ENCODE measurements around the gene LIN9. TPM values are rescaled to one million over a fixed set of nuclear protein-coding genes. Genes with fewer than 3 reads are reported as not detected.

LIN9 gene
- total RNA-seq, 1 donor from 2014 or later = 2.1 TPM

DNA sequence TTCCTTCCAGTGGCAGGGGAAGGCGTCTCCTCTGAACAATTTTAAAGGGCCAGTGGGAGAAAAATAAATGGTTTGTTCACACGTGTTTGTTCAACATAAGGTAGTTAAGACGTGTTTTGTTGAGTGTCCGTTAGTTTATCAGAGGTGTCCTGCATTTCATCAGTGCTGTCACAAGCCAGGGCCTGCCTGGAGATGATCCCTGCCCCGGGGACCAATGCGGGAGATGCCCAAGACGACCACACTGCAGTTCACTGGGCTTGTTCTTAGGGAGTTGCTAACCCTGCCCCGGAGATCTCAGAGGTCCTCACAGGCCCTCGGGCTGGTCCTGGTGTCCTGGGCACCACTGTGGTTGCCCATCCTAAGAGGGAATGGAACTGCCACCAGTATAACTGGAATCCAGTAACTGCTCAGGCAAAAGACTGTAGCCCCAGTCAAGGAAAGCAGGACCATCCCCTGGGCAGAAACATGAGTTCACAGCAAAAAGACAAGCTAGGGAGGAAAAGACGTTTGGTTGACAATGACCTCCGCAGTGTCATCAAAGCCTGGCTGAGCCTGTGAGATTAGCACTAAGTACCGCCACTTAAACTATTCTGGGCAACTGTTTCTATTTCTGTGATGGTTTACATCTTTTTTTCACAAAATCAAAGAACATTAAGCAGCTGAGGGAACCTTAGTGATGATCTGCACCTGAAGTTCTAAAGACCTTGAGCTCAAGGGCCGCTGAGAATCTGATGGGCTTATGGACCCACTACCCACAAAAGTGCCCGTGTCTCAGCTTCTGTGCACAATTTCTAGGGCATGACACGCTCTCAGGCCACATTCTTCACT is 44.9 kb upstream of the LIN9 start:
- H3K27me3 Mint-ChIP-seq (ENCODE audit: low read depth) = no peaks in the 10 kb centered on the region
- no peak overlapping the region for H3K27ac Mint-ChIP-seq (ENCODE audit: unreplicated experiment)
- H3K4me3 Mint-ChIP-seq (ENCODE audit: unreplicated experiment) = no peak overlapping the region
- peaks cover 4% of the 10 kb centered on the region for H3K36me3 Mint-ChIP-seq (ENCODE audit: low read depth)
- H3K9me3 Mint-ChIP-seq (ENCODE audit: low read depth) = no peaks in the 10 kb centered on the region
- peaks cover 6% of the 10 kb centered on the region for H3K4me1 Mint-ChIP-seq (ENCODE audit: low read depth)
- DNase-seq (ENCODE audit: low spot score) = no peak
- TF ChIP-seq, protein P1, sequence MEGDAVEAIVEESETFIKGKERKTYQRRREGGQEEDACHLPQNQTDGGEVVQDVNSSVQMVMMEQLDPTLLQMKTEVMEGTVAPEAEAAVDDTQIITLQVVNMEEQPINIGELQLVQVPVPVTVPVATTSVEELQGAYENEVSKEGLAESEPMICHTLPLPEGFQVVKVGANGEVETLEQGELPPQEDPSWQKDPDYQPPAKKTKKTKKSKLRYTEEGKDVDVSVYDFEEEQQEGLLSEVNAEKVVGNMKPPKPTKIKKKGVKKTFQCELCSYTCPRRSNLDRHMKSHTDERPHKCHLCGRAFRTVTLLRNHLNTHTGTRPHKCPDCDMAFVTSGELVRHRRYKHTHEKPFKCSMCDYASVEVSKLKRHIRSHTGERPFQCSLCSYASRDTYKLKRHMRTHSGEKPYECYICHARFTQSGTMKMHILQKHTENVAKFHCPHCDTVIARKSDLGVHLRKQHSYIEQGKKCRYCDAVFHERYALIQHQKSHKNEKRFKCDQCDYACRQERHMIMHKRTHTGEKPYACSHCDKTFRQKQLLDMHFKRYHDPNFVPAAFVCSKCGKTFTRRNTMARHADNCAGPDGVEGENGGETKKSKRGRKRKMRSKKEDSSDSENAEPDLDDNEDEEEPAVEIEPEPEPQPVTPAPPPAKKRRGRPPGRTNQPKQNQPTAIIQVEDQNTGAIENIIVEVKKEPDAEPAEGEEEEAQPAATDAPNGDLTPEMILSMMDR (IDR thresholded peaks at IDR 0.05) = no peak

DNA sequence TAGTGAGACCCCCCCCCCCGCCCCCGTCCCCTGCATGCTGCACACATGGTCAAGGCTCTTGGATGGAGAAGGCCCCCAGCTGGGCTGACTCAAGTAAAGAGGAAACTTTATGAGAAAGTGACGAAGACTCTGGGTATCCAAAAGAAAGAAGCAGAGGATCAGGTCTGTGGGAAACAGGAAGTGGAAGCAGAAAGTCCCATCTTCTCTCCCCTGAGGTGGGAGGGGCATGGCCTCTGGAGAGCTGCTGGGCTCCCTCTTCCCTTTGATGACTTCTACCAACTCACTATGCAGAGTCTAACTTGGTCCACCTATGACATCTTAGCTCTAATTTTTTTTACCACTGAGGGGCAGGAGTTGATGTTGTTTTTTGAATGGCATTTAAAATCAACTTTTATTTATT is 42.7 kb upstream of the LIN9 start:
- Mint-ChIP-seq H3K27ac (ENCODE audit: unreplicated experiment) (no peak overlapping the region), H3K4me3 (ENCODE audit: unreplicated experiment) (no peak overlapping the region), H3K36me3 (ENCODE audit: low read depth) (no peaks in the 10 kb centered on the region), H3K27me3 (ENCODE audit: low read depth) (no peaks in the 10 kb centered on the region), H3K9me3 (ENCODE audit: low read depth) (no peaks in the 10 kb centered on the region), H3K4me1 (ENCODE audit: low read depth) (peaks cover 6% of the 10 kb centered on the region)
- TF ChIP-seq, protein P1 (IDR thresholded peaks at IDR 0.05) = no peak
- DNase-seq (ENCODE audit: low spot score) = no peak

DNA sequence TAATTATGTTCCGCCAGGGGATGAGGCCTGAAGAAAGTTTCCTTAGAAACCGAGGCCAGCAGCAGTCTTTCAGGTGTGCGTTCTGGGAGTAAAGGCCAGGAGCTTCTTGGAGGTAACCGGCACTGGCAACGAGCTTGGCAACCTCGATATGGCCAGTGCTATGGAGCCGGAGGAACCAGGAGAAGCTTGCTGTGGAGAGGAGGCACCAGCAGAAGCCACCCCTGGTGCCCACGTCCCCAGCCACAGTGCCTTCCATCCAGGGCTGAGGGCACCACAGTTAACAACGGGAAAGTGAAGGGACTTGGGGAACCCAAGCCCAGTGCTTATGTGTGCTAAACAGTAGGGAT is 41.5 kb upstream of the LIN9 start:
- no peaks in the 10 kb centered on the region for H3K9me3 Mint-ChIP-seq (ENCODE audit: low read depth)
- TF ChIP-seq, protein P1 (IDR thresholded peaks at IDR 0.05) = no peak
- DNase-seq (ENCODE audit: low spot score) = no peak
- no peak overlapping the region for H3K27ac Mint-ChIP-seq (ENCODE audit: unreplicated experiment)
- H3K27me3 Mint-ChIP-seq (ENCODE audit: low read depth) = no peaks in the 10 kb centered on the region
- no peaks in the 10 kb centered on the region for H3K4me1 Mint-ChIP-seq (ENCODE audit: low read depth)
- no peaks in the 10 kb centered on the region for H3K36me3 Mint-ChIP-seq (ENCODE audit: low read depth)
- no peak overlapping the region for H3K4me3 Mint-ChIP-seq (ENCODE audit: unreplicated experiment)

DNA sequence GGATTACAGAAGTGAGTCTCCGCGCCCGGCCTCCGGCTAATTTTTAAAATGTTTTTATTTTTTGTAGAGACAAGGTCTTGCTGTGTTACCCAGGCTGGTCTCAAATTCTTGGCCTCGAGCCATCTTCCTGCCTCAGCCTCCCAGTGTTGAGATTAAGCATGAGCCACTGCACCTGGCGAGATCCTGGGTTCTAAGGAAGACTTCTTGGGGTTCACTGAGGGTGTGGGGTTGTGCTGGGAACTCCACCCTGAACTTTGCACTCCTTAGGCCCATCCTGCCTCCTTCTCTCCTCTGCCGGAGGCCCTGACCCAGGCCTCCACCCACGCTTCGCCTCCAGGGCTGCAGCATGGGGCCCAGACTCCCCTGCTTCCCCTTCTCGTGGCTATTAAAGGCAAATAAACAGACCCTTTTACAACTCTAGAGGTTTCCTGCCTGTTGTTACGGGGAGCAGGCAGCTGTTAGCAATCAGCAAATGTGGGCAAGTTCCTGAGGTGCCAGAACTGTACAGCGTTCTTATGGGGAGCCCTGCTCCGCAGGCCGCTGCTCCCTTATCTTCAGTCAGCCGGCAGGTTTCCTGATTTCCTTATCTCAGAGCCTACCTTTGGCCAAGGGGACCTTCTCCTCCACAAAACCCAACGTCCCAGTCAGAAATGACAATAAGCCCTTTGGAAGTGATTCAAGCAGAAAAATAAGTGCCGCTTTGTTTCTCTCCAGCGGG is 41.0 kb upstream of the LIN9 start:
- Mint-ChIP-seq H3K36me3 (ENCODE audit: low read depth) (no peaks in the 10 kb centered on the region), H3K27ac (ENCODE audit: unreplicated experiment) (no peak overlapping the region), H3K27me3 (ENCODE audit: low read depth) (no peaks in the 10 kb centered on the region), H3K4me3 (ENCODE audit: unreplicated experiment) (no peak overlapping the region), H3K9me3 (ENCODE audit: low read depth) (no peaks in the 10 kb centered on the region), H3K4me1 (ENCODE audit: low read depth) (no peaks in the 10 kb centered on the region)
- DNase-seq (ENCODE audit: low spot score) = no peak
- TF ChIP-seq, protein P1 (IDR thresholded peaks at IDR 0.05) = no peak

DNA sequence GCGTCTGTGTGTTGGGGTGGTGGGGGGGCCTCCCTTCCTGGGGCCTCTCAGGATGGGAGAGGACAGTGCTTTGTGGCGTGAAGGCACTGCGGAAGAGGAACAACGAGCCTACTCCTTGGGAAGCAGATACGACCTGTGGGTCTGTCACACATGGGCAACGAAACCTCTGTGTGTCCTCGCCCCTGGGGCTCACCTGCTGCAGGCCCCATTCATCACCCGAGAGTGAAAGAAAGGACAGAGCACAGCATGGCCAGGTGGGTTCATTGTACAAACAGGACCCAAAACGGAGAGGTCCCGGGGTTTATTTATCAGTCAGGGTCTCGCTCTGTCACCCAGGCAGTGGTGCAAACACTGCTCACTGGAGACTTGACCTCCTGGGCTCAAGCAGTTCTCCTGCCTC is 40.1 kb upstream of the LIN9 start:
- DNase-seq (ENCODE audit: low spot score) = no peak
- TF ChIP-seq, protein P1 (IDR thresholded peaks at IDR 0.05) = no peak
- no peaks in the 10 kb centered on the region for H3K4me1 Mint-ChIP-seq (ENCODE audit: low read depth)
- no peaks in the 10 kb centered on the region for H3K9me3 Mint-ChIP-seq (ENCODE audit: low read depth)
- H3K4me3 Mint-ChIP-seq (ENCODE audit: unreplicated experiment) = no peak overlapping the region
- H3K27me3 Mint-ChIP-seq (ENCODE audit: low read depth) = no peaks in the 10 kb centered on the region
- H3K36me3 Mint-ChIP-seq (ENCODE audit: low read depth) = no peaks in the 10 kb centered on the region
- no peak overlapping the region for H3K27ac Mint-ChIP-seq (ENCODE audit: unreplicated experiment)

All from chondrocyte (in vitro differentiated cells).